SK-N-SH (cell line): ENCODE measurements around the gene ELOVL6. TPM values are rescaled to one million over a fixed set of nuclear protein-coding genes. Genes with fewer than 3 reads are reported as not detected.
"Not testable (repeated sequence)": the region's sequence is repeated elsewhere in the genome, so short reads cannot be mapped to it uniquely, and the experiment has no call there.

Experiments used
- CTCF ChIA-PET: fragments of 300-600, 350-600 bp; formaldehyde crosslinking; extraction: SDS; loops from one replicate; lab custom pipeline; 2021; lab: Yijun Ruan, JAX
- POLR2A ChIA-PET: fragments of 350-600 bp; sonication (Branson Sonifier 250); formaldehyde crosslinking; extraction: SDS; loops from one replicate; lab custom pipeline; 2020; ENCODE audit warnings: antibody characterized with exemption, inconsistent platforms; lab: Yijun Ruan, JAX
- DNase-seq: peaks from one replicate; pipeline ENCODE4 v3.0.0; 2012
- H2AFZ ChIP-seq: fragments of 200-600 bp; sonication (generic); 2 replicates; pipeline ENCODE4 v1.8.1; 2016; ENCODE audit warnings: antibody characterized with exemption, mild to moderate bottlenecking, low read depth
- H3F3A ChIP-seq: fragments of 200-600 bp; sonication (generic); replicated peaks from 2 replicates; pipeline ENCODE3; 2016; ENCODE audit warnings: antibody characterized with exemption, mild to moderate bottlenecking; ENCODE audit not compliant: insufficient read depth
- H3K27ac ChIP-seq, 2 experiments: fragments of 200-500 bp in 1 of 2; fragments of 200-600 bp in 1 of 2; sonication (Bioruptor generic) in 1 of 2; sonication (generic), shearing (Covaris generic) in 1 of 2; 2 replicates each; pipeline versions ENCODE4 v1.5.1 to v1.6.1; 2014 to 2016; ENCODE audit warnings: low read depth in 2 of 2, inconsistent platforms in 1 of 2, low read length in 1 of 2, mild to moderate bottlenecking in 1 of 2, mixed read lengths in 1 of 2
- H3K27me3 ChIP-seq: fragments of 200-600 bp; sonication (generic), shearing (Covaris generic); 2 replicates; pipeline ENCODE4 v1.6.1; 2016; ENCODE audit warnings: mixed run types; ENCODE audit not compliant: insufficient read depth
- H3K36me3 ChIP-seq, 2 experiments: fragments of 200-500 bp in 1 of 2; fragments of 200-600 bp in 1 of 2; sonication (Bioruptor generic) in 1 of 2; sonication (generic) in 1 of 2; replicated peaks in 1 of 2; 2 replicates each; pipeline versions ENCODE3 to v1.5.1; 2014 to 2016; ENCODE audit warnings: low read length in 1 of 2, mild to moderate bottlenecking in 1 of 2; ENCODE audit not compliant: insufficient read depth in 2 of 2, control insufficient read depth in 1 of 2
- H3K4me1 ChIP-seq, 2 experiments: fragments of 200-500 bp in 1 of 2; fragments of 200-600 bp in 1 of 2; sonication (Bioruptor generic) in 1 of 2; sonication (generic), shearing (Covaris generic) in 1 of 2; 2 replicates each; pipeline versions ENCODE4 v1.5.1 to v1.6.1; 2014 to 2016; ENCODE audit warnings: low read depth in 1 of 2, low read length in 1 of 2, mixed run types in 1 of 2; ENCODE audit not compliant: insufficient read depth in 2 of 2, control insufficient read depth in 1 of 2
- H3K4me2 ChIP-seq: fragments of 200-600 bp; sonication (generic), shearing (Covaris generic); 2 replicates; pipeline ENCODE4 v1.6.1; 2017; ENCODE audit warnings: mixed run types
- H3K4me3 ChIP-seq, 2 experiments: fragments of 200-500 bp in 1 of 2; fragments of 200-600 bp in 1 of 2; sonication (Bioruptor generic) in 1 of 2; sonication (generic), shearing (Covaris generic) in 1 of 2; 2 replicates each; pipeline versions ENCODE4 v1.5.1 to v1.8.1; 2014 to 2016; ENCODE audit warnings: low read depth in 2 of 2, inconsistent platforms in 1 of 2, low read length in 1 of 2, mild to moderate bottlenecking in 1 of 2, mixed read lengths in 1 of 2, moderate library complexity in 1 of 2
- H3K79me2 ChIP-seq: fragments of 200-600 bp; sonication (generic); 2 replicates; pipeline ENCODE4 v1.8.1; 2017; ENCODE audit warnings: mild to moderate bottlenecking; ENCODE audit not compliant: insufficient read depth
- H3K9ac ChIP-seq: fragments of 200-600 bp; sonication (generic); 2 replicates; pipeline ENCODE4 v1.6.1; 2017; ENCODE audit warnings: mixed run types
- H3K9me2 ChIP-seq: fragments of 200-600 bp; sonication (generic); 2 replicates; pipeline ENCODE4 v1.6.1; 2017; ENCODE audit warnings: mixed run types
- H3K9me3 ChIP-seq: fragments of 200-600 bp; sonication (generic); 2 replicates; pipeline ENCODE4 v1.6.1; 2017; ENCODE audit warnings: mixed run types, mild to moderate bottlenecking, moderate library complexity
- H4K20me1 ChIP-seq: fragments of 200-600 bp; sonication (generic); 2 replicates; pipeline ENCODE4 v1.6.1; 2017; ENCODE audit warnings: mild to moderate bottlenecking, mixed run types; ENCODE audit not compliant: insufficient read depth
- ELF1 ChIP-seq: IDR thresholded peaks from 2 replicates; pipeline ENCODE4 v1.4.0; 2012
- FOXJ3 ChIP-seq: sonication (generic); formaldehyde crosslinking; IDR thresholded peaks from 2 replicates; pipeline ENCODE4 v1.5.1; 2020; ENCODE audit warnings: mild to moderate bottlenecking, missing genetic modification reagents
- POLR2AphosphoS5 ChIP-seq: IDR thresholded peaks from 2 replicates; pipeline ENCODE4 v1.6.1; 2012; ENCODE audit warnings: low read depth, low read length
- RXRA ChIP-seq: IDR thresholded peaks from 2 replicates; pipeline ENCODE4 v1.4.0; 2012; ENCODE audit warnings: low read depth, mild to moderate bottlenecking, borderline replicate concordance
- SIN3A ChIP-seq: IDR thresholded peaks from 2 replicates; pipeline ENCODE4 v1.6.1; 2012; ENCODE audit warnings: low read depth, mild to moderate bottlenecking, low read length, moderate library complexity, borderline replicate concordance
- TAF1 ChIP-seq: IDR thresholded peaks from 2 replicates; pipeline ENCODE4 v1.6.1; 2012; ENCODE audit warnings: low read depth, mild to moderate bottlenecking, low read length, moderate library complexity, borderline replicate concordance
- WGBS: methylation state at CpG from one replicate; pipeline ENCODE4 v1.1.6; 2017; ENCODE audit warnings: low lambda C conversion rate; 5-methylcytosine and 5-hydroxymethylcytosine counted together
- polyA plus RNA-seq, 3 experiments: library from polyadenylated mRNA; depleted of rRNA; stranded (reverse); fragments of >200 nt; gene quantifications; 2 replicates each; pipeline ENCODE4 v1.2.3, GENCODE V29; 2012
- TF ChIP-seq, protein P1 (sequence below): IDR thresholded peaks from 2 replicates; pipeline ENCODE4 v1.4.0; 2012; ENCODE audit warnings: low read depth
- TF ChIP-seq, protein P2 (sequence below): fragments of 200-600 bp; sonication (generic); IDR thresholded peaks from 2 replicates; pipeline ENCODE4 v1.6.1; 2017; ENCODE audit warnings: antibody characterized with exemption, mild to moderate bottlenecking, moderate library complexity
- TF ChIP-seq, protein P3 (sequence below): IDR thresholded peaks from 2 replicates; pipeline ENCODE4; 2012

The ELOVL6 gene
- polyA plus RNA-seq, 1 of the 3 experiments (the other 2 are of a cell fraction) = 9.0 TPM

DNA sequence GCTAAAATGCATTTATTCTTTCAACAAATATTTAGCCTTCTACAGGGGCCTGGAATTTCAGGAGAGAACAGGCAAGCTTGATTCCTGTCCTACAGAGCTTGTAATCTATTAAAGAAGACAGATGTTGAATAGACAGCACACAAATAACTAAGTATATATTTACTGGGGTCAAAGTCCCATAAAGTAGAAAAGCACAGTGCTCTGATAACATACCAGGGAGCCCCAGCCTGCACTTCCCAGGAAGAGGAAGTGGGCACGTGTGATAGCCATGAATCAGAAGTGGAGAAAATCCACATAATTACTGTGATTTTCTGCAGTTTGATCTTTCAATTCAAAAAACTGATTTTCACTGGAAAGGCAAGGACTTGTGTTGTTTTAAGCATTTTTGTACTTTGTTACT lies 156.7 kb downstream of the ELOVL6 start:
- Histone ChIP-seq H3K79me2 (no peaks in the 10 kb centered on the region), H3K9me3 (no peaks in the 10 kb centered on the region), H3F3A (peaks cover 2% of the 10 kb centered on the region), H4K20me1 (no peaks in the 10 kb centered on the region), H2AFZ (no peak overlapping the region), H3K4me1 (peaks cover 0 to 13% of the 10 kb centered on the region in 2 experiments; a peak in 1 of 4 replicates), H3K9me2 (no peaks in the 10 kb centered on the region), H3K4me2 (no peak overlapping the region), H3K4me3 (no peak overlapping the region), H3K27me3 (no peaks in the 10 kb centered on the region), H3K9ac (no peak overlapping the region), H3K27ac (no peak overlapping the region), H3K36me3 (no peaks in the 10 kb centered on the region)
- CTCF ChIA-PET = interaction anchor here (1.8 kb wide), 1 partner anchor 469 kb away, joined by 7 read pairs; no protein-coding TSS in a partner anchor
- no peak for DNase-seq
- POLR2A ChIA-PET = no interaction called here
- TF ChIP-seq TAF1 = no peak
- TF ChIP-seq, protein P1, sequence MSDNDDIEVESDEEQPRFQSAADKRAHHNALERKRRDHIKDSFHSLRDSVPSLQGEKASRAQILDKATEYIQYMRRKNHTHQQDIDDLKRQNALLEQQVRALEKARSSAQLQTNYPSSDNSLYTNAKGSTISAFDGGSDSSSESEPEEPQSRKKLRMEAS = no peak
- WGBS = 76% methylated on average over 1 of the region's 1 CpG

DNA sequence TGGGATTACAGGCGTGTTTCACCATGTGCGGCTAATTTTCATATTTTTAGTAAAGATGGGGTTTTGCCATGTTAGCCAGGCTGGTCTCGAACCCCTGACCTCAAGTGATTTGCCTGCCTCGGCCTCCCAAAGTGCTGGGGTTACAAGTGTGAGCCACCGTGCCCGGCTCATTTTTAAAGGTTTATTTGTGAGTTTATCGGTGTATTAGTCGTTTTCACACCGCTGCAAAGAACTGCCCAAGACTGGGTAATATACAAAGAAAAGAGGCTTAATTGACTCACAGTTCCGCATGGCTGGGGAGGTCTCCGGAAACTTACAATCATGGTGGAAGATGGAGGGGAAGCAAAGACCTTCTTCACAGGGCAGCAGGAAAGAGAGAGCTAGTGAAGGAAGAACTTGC lies 159.3 kb downstream of the ELOVL6 start:
- H3K79me2 ChIP-seq, H3K4me3 ChIP-seq, H3K4me2 ChIP-seq, H3K27me3 ChIP-seq, H3K36me3 ChIP-seq, DNase-seq, H3K9me2 ChIP-seq, H3K9me3 ChIP-seq, POLR2A ChIA-PET, H3K9ac ChIP-seq, H3F3A ChIP-seq, H2AFZ ChIP-seq, H3K4me1 ChIP-seq, H3K27ac ChIP-seq, H4K20me1 ChIP-seq: not testable (repeated sequence)
- CTCF ChIA-PET = interaction anchor here (1.0 to 2.1 kb wide), 3 partner anchors 10 to 172 kb away, joined by 3 to 11 read pairs (median 5); no protein-coding TSS in a partner anchor
- 86% methylated on average over 11 of the region's 11 CpGs for WGBS

DNA sequence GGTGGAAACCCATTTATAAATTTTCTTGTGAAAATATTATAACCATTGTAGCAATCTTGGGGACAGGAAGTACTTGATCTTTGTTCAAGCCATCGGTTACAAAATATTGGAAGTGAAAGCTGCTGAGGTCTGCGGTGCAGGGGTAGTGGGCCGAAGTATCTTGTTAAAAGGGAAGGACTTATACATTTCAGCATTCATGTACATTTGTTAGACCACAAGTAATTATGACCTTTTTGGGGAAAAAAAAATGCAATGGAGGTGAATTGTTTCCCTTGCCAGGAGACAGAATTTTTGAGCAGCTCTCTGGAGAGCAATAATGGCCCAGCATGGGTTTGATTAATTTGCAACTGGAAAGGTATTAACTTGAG lies 164.4 kb downstream of the ELOVL6 start:
- POLR2A ChIA-PET = no interaction called here

More for the DNA sequence above, 164.4 kb downstream of the ELOVL6 start:
- CTCF ChIA-PET = interaction anchor here (0.6 to 1.1 kb wide), 3 partner anchors 15 to 477 kb away, joined by 3 to 4 read pairs (median 3); no protein-coding TSS in a partner anchor
- Histone ChIP-seq H3K4me3 (no peak overlapping the region), H3K9me2 (no peaks in the 10 kb centered on the region), H3K27ac (no peak overlapping the region), H3K36me3 (no peaks in the 10 kb centered on the region), H2AFZ (no peak overlapping the region), H3K27me3 (no peaks in the 10 kb centered on the region), H3F3A (no peaks in the 10 kb centered on the region), H3K4me1 (no peaks in the 10 kb centered on the region; a peak in 1 of 4 replicates), H3K4me2 (no peak overlapping the region)
- no peak for DNase-seq
- TF ChIP-seq, protein P2, sequence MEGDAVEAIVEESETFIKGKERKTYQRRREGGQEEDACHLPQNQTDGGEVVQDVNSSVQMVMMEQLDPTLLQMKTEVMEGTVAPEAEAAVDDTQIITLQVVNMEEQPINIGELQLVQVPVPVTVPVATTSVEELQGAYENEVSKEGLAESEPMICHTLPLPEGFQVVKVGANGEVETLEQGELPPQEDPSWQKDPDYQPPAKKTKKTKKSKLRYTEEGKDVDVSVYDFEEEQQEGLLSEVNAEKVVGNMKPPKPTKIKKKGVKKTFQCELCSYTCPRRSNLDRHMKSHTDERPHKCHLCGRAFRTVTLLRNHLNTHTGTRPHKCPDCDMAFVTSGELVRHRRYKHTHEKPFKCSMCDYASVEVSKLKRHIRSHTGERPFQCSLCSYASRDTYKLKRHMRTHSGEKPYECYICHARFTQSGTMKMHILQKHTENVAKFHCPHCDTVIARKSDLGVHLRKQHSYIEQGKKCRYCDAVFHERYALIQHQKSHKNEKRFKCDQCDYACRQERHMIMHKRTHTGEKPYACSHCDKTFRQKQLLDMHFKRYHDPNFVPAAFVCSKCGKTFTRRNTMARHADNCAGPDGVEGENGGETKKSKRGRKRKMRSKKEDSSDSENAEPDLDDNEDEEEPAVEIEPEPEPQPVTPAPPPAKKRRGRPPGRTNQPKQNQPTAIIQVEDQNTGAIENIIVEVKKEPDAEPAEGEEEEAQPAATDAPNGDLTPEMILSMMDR = no peak
- TF ChIP-seq POLR2AphosphoS5 = no peak
- no peak for TF ChIP-seq SIN3A
- no peak for TF ChIP-seq ELF1
- TF ChIP-seq FOXJ3 (CRISPR knock-in tag) = no peak
- TF ChIP-seq, protein P3, sequence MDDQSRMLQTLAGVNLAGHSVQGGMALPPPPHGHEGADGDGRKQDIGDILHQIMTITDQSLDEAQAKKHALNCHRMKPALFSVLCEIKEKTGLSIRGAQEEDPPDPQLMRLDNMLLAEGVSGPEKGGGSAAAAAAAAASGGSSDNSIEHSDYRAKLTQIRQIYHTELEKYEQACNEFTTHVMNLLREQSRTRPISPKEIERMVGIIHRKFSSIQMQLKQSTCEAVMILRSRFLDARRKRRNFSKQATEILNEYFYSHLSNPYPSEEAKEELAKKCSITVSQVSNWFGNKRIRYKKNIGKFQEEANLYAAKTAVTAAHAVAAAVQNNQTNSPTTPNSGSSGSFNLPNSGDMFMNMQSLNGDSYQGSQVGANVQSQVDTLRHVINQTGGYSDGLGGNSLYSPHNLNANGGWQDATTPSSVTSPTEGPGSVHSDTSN = no peak
- TF ChIP-seq RXRA = no peak
- TF ChIP-seq, all 33 proteins: peak for 0
- Histone ChIP-seq H3K9me3 (no peaks in the 10 kb centered on the region), H4K20me1 (no peaks in the 10 kb centered on the region), H3K79me2 (no peaks in the 10 kb centered on the region), H3K9ac (no peak overlapping the region)
- WGBS = 96% methylated on average over 3 of the region's 3 CpGs
